H1 (cell line): Measurements from ENCODE around the gene DMWD. TPM values are rescaled to one million over a fixed set of nuclear protein-coding genes. Genes with fewer than 3 reads are reported as not detected.

ENCODE experiments used
- CTCF ChIA-PET: fragments of 300-600 bp; sonication (Branson Sonifier 250); formaldehyde crosslinking; loops from one replicate; lab custom pipeline; 2021; ENCODE audit not compliant: partially characterized antibody; lab: Charles Lee
- POLR2A ChIA-PET: fragments of 300-600 bp; sonication (Branson Sonifier 250); formaldehyde crosslinking; loops from one replicate; lab custom pipeline; 2021; ENCODE audit warnings: inconsistent platforms; ENCODE audit not compliant: partially characterized antibody; lab: Charles Lee
- DNase-seq, 2 experiments: peaks; one replicate each; pipeline versions ENCODE4 v3.0.0 to v3.0.0-alpha.2; 2010 to 2022; ENCODE audit warnings: low spot score in 2 of 2, low read depth in 1 of 2, mixed read lengths in 1 of 2
- FAIRE-seq: peaks from 2 replicates; lab custom pipeline; 2011; peaks lifted over from hg19 to GRCh38; lab: Jason Lieb, UNC
- H2AFZ ChIP-seq: 2 replicates; pipeline ENCODE4 v1.8.1; 2012; ENCODE audit warnings: low read length, inconsistent platforms
- H2AK5ac ChIP-seq: 2 replicates; pipeline ENCODE4 v1.6.1; 2013; ENCODE audit warnings: low read depth, low read length
- H2BK120ac ChIP-seq: replicated peaks from 2 replicates; pipeline ENCODE3; 2013; ENCODE audit warnings: low read depth, low read length, inconsistent platforms
- H2BK12ac ChIP-seq: 2 replicates; pipeline ENCODE4 v1.6.1; 2013; ENCODE audit warnings: low read depth, low read length
- H2BK15ac ChIP-seq: 2 replicates; pipeline ENCODE4 v1.6.1; 2013; ENCODE audit warnings: low read length
- H2BK20ac ChIP-seq: 2 replicates; pipeline ENCODE4 v1.6.1; 2013; ENCODE audit warnings: low read length
- H2BK5ac ChIP-seq: 2 replicates; pipeline ENCODE4 v1.6.1; 2013; ENCODE audit warnings: low read depth, low read length
- H3K14ac ChIP-seq: 2 replicates; pipeline ENCODE4 v1.6.1; 2013; ENCODE audit warnings: inconsistent platforms; ENCODE audit not compliant: insufficient read length
- H3K18ac ChIP-seq: 2 replicates; pipeline ENCODE4 v1.6.1; 2013; ENCODE audit warnings: low read length; ENCODE audit errors: extremely low read depth
- H3K23ac ChIP-seq: 2 replicates; pipeline ENCODE4 v1.6.1; 2013; ENCODE audit warnings: inconsistent platforms; ENCODE audit not compliant: insufficient read length
- H3K23me2 ChIP-seq: 2 replicates; pipeline ENCODE4 v1.6.1; 2013; ENCODE audit warnings: low read depth, low read length
- H3K27ac ChIP-seq: 2 replicates; pipeline ENCODE4 v1.6.1; 2011; ENCODE audit warnings: low read depth, low read length, inconsistent platforms
- H3K27me3 ChIP-seq, 4 experiments: replicated peaks in 1 of 4; 1 replicate in 1 of 4; 2 replicates in 3 of 4; pipeline versions ENCODE4 v1.6.1 to v1.8.1; 2011 to 2013; ENCODE audit warnings: low read length in 3 of 4, mild to moderate bottlenecking in 3 of 4, inconsistent platforms in 2 of 4, mixed read lengths in 2 of 4, moderate library complexity in 1 of 4; ENCODE audit not compliant: control insufficient read depth in 3 of 4, insufficient read depth in 3 of 4; ENCODE audit errors: extremely low read depth in 1 of 4
- H3K36me3 ChIP-seq, 4 experiments: 2 replicates each; pipeline versions ENCODE4 v1.6.1 to v1.8.1; 2011 to 2013; ENCODE audit warnings: mild to moderate bottlenecking in 4 of 4, low read length in 3 of 4, moderate library complexity in 2 of 4, control low read depth in 1 of 4, inconsistent platforms in 1 of 4; ENCODE audit not compliant: insufficient read depth in 4 of 4, control insufficient read depth in 2 of 4
- H3K4ac ChIP-seq: replicated peaks from 2 replicates; pipeline ENCODE3; 2013; ENCODE audit warnings: low read length, low read depth, mixed read lengths, inconsistent platforms; ENCODE audit not compliant: insufficient read length
- H3K4me1 ChIP-seq, 4 experiments: replicated peaks in 1 of 4; 1 replicate in 1 of 4; 2 replicates in 3 of 4; pipeline versions ENCODE4 v1.6.1 to v1.8.1; 2011 to 2013; ENCODE audit warnings: low read length in 3 of 4, inconsistent platforms in 2 of 4, mixed read lengths in 1 of 4; ENCODE audit not compliant: insufficient read depth in 4 of 4, control insufficient read depth in 3 of 4
- H3K4me2 ChIP-seq, 2 experiments: 2 replicates each; pipeline versions ENCODE4 v1.6.1 to v1.8.1; 2011 to 2013; ENCODE audit warnings: low read depth in 2 of 2, low read length in 2 of 2, control low read depth in 1 of 2, inconsistent platforms in 1 of 2, mild to moderate bottlenecking in 1 of 2; ENCODE audit not compliant: insufficient read depth in 1 of 2
- H3K4me3 ChIP-seq, 4 experiments: fragments of 200-600, 300-600 bp in 1 of 4; sonication (generic), shearing (Covaris generic), sonication (Bioruptor Twin) in 1 of 4; 2 replicates each; pipeline versions ENCODE4 v1.5.1 to v1.8.1; 2011 to 2016; ENCODE audit warnings: low read length in 4 of 4, low read depth in 3 of 4, control low read depth in 2 of 4, inconsistent platforms in 2 of 4, mild to moderate bottlenecking in 2 of 4, mixed read lengths in 1 of 4, moderate library complexity in 1 of 4; ENCODE audit not compliant: insufficient read depth in 2 of 4; ENCODE audit errors: extremely low read depth in 1 of 4
- H3K56ac ChIP-seq: replicated peaks from 2 replicates; pipeline ENCODE3; 2013; ENCODE audit warnings: low read depth, mild to moderate bottlenecking, mixed read lengths, low read length, inconsistent platforms; ENCODE audit not compliant: insufficient read length
- H3K79me1 ChIP-seq: 2 replicates; pipeline ENCODE4 v1.6.1; 2013; ENCODE audit warnings: low read depth, low read length, control low read depth
- H3K79me2 ChIP-seq, 2 experiments: 2 replicates each; pipeline versions ENCODE4 v1.6.1 to v1.8.1; 2012 to 2013; ENCODE audit warnings: low read length in 2 of 2, mild to moderate bottlenecking in 2 of 2, inconsistent platforms in 1 of 2; ENCODE audit not compliant: insufficient read depth in 2 of 2, control insufficient read depth in 1 of 2
- H3K9ac ChIP-seq, 4 experiments: replicated peaks in 1 of 4; 1 replicate in 1 of 4; 2 replicates in 3 of 4; pipeline versions ENCODE4 v1.6.1 to v1.8.1; 2011 to 2013; ENCODE audit warnings: low read depth in 3 of 4, low read length in 3 of 4, control low read depth in 2 of 4, mild to moderate bottlenecking in 2 of 4, moderate library complexity in 2 of 4, inconsistent platforms in 1 of 4; ENCODE audit errors: extremely low read depth in 1 of 4
- H3K9me3 ChIP-seq, 2 experiments: 2 replicates each; pipeline versions ENCODE4 v1.6.1 to v1.8.1; 2012 to 2013; ENCODE audit warnings: mild to moderate bottlenecking in 2 of 2, moderate library complexity in 2 of 2, control low read depth in 1 of 2, inconsistent platforms in 1 of 2, low read depth in 1 of 2, low read length in 1 of 2, mixed read lengths in 1 of 2; ENCODE audit not compliant: insufficient read depth in 2 of 2
- H4K20me1 ChIP-seq, 2 experiments: replicated peaks in 1 of 2; 2 replicates each; pipeline versions ENCODE3 to v1.8.1; 2011 to 2013; ENCODE audit warnings: inconsistent platforms in 2 of 2, low read length in 2 of 2, mild to moderate bottlenecking in 1 of 2; ENCODE audit not compliant: insufficient read depth in 2 of 2, control insufficient read depth in 1 of 2
- H4K5ac ChIP-seq: 2 replicates; pipeline ENCODE4 v1.6.1; 2013; ENCODE audit warnings: low read length, low read depth, mixed read lengths, inconsistent platforms; ENCODE audit not compliant: insufficient read length
- H4K8ac ChIP-seq: 2 replicates; pipeline ENCODE4 v1.8.0; 2013; ENCODE audit warnings: mild to moderate bottlenecking, moderate library complexity, low read length, inconsistent platforms; ENCODE audit not compliant: insufficient read depth; ENCODE audit errors: extremely low read depth
- H4K91ac ChIP-seq: replicated peaks from 2 replicates; pipeline ENCODE3; 2013; ENCODE audit warnings: low read length, mixed read lengths, inconsistent platforms; ENCODE audit not compliant: insufficient read length
- ATF3 ChIP-seq: IDR thresholded peaks from 2 replicates; pipeline ENCODE4 v1.6.1; 2011; ENCODE audit warnings: low read depth, mild to moderate bottlenecking, low read length; ENCODE audit not compliant: insufficient read depth
- BCL11A ChIP-seq, 2 experiments: IDR thresholded peaks; one replicate each; pipeline ENCODE4 v1.6.1; 2011; ENCODE audit warnings: low read depth in 2 of 2, low read length in 2 of 2, mild to moderate bottlenecking in 2 of 2
- CBX5 ChIP-seq: fragments of 300-800, 300-1000 bp; sonication (generic); IDR thresholded peaks from 2 replicates; pipeline ENCODE4 v1.7.1; 2016; ENCODE audit warnings: antibody characterized with exemption, low read length, low read depth
- CBX8 ChIP-seq: fragments of 300-800, 300-1000 bp; sonication (generic); IDR thresholded peaks from 2 replicates; pipeline ENCODE4 v1.7.1; 2016; ENCODE audit warnings: low read depth, low read length, borderline replicate concordance
- CREB1 ChIP-seq: IDR thresholded peaks from 2 replicates; pipeline ENCODE4 v1.6.1; 2012; ENCODE audit warnings: inconsistent platforms
- GTF2F1 ChIP-seq: IDR thresholded peaks from 2 replicates; pipeline ENCODE4 v1.6.1; 2012; ENCODE audit warnings: low read depth, low read length, improper control_type of control experiment, borderline replicate concordance
- KDM5A ChIP-seq: fragments of 200-600 bp; IDR thresholded peaks from 2 replicates; pipeline ENCODE4 v1.7.1; 2012; ENCODE audit warnings: mild to moderate bottlenecking, low read length, inconsistent platforms, mixed read lengths
- PHF8 ChIP-seq: fragments of 200-600 bp; sonication (generic); conservative IDR thresholded peaks from 2 replicates; pipeline ENCODE4 v1.7.1; 2012; ENCODE audit warnings: low read depth, mild to moderate bottlenecking, inconsistent platforms, low read length, moderate library complexity
- SP2 ChIP-seq: IDR thresholded peaks from 2 replicates; pipeline ENCODE4 v1.6.1; 2012; ENCODE audit warnings: mild to moderate bottlenecking, low read length, inconsistent platforms
- WGBS, 2 experiments: shearing (Covaris generic) in 1 of 2; methylation state at CpG; one replicate each; pipeline versions ENCODE4 v1.1.6 to v1.1.7; 2013 to 2015; ENCODE audit warnings: low lambda C conversion rate in 2 of 2, mixed read lengths in 2 of 2, inconsistent platforms in 1 of 2, low coverage in 1 of 2, missing lambda C conversion rate in 1 of 2; ENCODE audit not compliant: insufficient replicate concordance in 2 of 2, insufficient coverage in 1 of 2, insufficient read length in 1 of 2; ENCODE audit errors: extremely low coverage in 1 of 2, missing lambda C conversion rate in 1 of 2; 5-methylcytosine and 5-hydroxymethylcytosine counted together
- polyA plus RNA-seq, 7 experiments: library from polyadenylated mRNA; depleted of rRNA in 3 of 7; stranded (reverse) in 5 of 7; unstranded in 2 of 7; fragments of >200 nt in 5 of 7; fragments of 200-250 nt in 2 of 7; gene quantifications; 1 replicate in 5 of 7; 2 replicates in 1 of 7; 4 replicates in 1 of 7; pipeline versions ENCODE4 v1.2.1 to v1.2.3, GENCODE V29; 2011 to 2013; ENCODE audit warnings: missing spikeins in 2 of 7, mixed read lengths in 2 of 7
- total RNA-seq: library from RNA; stranded (reverse); fragmentation: NEBNext Ultra II Directional; extraction: Animal tissue kit (Norgen Biotek cat#: 25700); gene quantifications from 2 replicates; pipeline ENCODE4 v1.2.1, GENCODE V29; 2021

DMWD gene
- total and polyA plus RNA-seq, 2 of the 8 experiments (the other 6 are each of a cell fraction or from before 2014, with no cell fraction given) = 13.6 to 41.0 TPM

DNA sequence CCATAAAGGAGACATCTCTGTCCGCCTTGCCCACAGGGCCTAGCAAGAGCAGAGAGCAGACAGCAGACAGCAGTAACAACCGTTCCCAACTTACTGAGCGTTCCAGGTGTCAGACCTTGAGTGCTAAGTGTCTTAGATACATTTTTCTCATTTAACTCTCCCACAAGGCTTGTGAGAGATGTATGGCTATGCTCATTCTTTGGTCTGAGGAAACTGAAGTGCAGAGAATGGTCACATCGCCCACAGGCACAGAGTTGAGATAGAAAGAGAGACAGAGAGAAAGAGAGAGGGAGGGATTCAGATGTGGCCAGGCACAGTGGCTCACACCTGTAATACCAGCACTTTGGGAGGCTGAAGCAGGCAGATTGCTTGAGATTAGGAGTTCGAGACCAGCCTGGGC is 45.1 kb downstream of the DMWD start:
- no peak for FAIRE-seq
- POLR2A ChIA-PET = interaction anchor here (12.9 kb wide), 1 partner anchor 23 kb away, joined by 153 read pairs; the partner anchor contains the start of gene SIX5

More for the DNA sequence above, 45.1 kb downstream of the DMWD start:
- Histone ChIP-seq H3K4me3 (no peak overlapping the region), H4K91ac (no peak overlapping the region), H3K4me2 (no peak overlapping the region), H2BK15ac (0 out of 2 replicates have a peak overlapping the region, but pooled peaks have one; percentile 2), H3K18ac (no peak overlapping the region), H3K27me3 (no peaks in the 10 kb centered on the region; a peak in 1 of 7 replicates), H2BK120ac (no peak overlapping the region), H3K79me2 (no peaks in the 10 kb centered on the region), H2AFZ (no peak overlapping the region), H2BK20ac (no peak overlapping the region), H3K9me3 (no peaks in the 10 kb centered on the region), H3K9ac (no peak overlapping the region), H2BK5ac (no peak overlapping the region), H3K79me1 (no peaks in the 10 kb centered on the region), H3K4me1 (no peaks in the 10 kb centered on the region), H4K20me1 (no peaks in the 10 kb centered on the region), H3K23ac (no peak overlapping the region), H3K14ac (no peak overlapping the region), H3K4ac (no peak overlapping the region), H3K36me3 (no peaks in the 10 kb centered on the region), H3K56ac (no peak overlapping the region), H3K23me2 (no peaks in the 10 kb centered on the region), H4K8ac (no peak overlapping the region), H2AK5ac (no peak overlapping the region), H3K27ac (no peak overlapping the region), H2BK12ac (no peak overlapping the region), H4K5ac (no peak overlapping the region)
- CTCF ChIA-PET = no interaction called here
- TF ChIP-seq SP2 = no peak
- no peak for TF ChIP-seq CREB1
- TF ChIP-seq BCL11A (IDR thresholded peaks at IDR 0.05; ENCODE audit: low read depth in 2 of 2, low read length in 2 of 2) = no peak
- no peak for TF ChIP-seq CBX5
- no peak for TF ChIP-seq PHF8
- TF ChIP-seq CBX8 = no peak
- TF ChIP-seq GTF2F1 = no peak
- TF ChIP-seq KDM5A = no peak
- TF ChIP-seq ATF3 = no peak
- WGBS, 2 experiments = 86% methylated on average over 5 of the region's 5 CpGs; no CpG with 5 or more reads in 1 of the 2 experiments
- DNase-seq = no peak
